ENCODE measurements around the gene DDB1.

The DDB1 gene

GRCh38 chr11:61334434-61335354 is 1.8 kb upstream of the DDB1 start:
- H3K27ac ChIP-seq = peak overlapping the region; percentile 94; the same call in 1 of the 2 replicates
- TF ChIP-seq, protein P1, sequence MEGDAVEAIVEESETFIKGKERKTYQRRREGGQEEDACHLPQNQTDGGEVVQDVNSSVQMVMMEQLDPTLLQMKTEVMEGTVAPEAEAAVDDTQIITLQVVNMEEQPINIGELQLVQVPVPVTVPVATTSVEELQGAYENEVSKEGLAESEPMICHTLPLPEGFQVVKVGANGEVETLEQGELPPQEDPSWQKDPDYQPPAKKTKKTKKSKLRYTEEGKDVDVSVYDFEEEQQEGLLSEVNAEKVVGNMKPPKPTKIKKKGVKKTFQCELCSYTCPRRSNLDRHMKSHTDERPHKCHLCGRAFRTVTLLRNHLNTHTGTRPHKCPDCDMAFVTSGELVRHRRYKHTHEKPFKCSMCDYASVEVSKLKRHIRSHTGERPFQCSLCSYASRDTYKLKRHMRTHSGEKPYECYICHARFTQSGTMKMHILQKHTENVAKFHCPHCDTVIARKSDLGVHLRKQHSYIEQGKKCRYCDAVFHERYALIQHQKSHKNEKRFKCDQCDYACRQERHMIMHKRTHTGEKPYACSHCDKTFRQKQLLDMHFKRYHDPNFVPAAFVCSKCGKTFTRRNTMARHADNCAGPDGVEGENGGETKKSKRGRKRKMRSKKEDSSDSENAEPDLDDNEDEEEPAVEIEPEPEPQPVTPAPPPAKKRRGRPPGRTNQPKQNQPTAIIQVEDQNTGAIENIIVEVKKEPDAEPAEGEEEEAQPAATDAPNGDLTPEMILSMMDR (conservative IDR thresholded peaks at IDR 0.05) = no peak
- no peak for TF ChIP-seq ZFX (IDR thresholded peaks at IDR 0.05)

GRCh38 chr11:61333550-61334433 is 887 bp upstream of the DDB1 start:
- no peak for TF ChIP-seq ZFX (IDR thresholded peaks at IDR 0.05)
- TF ChIP-seq, protein P1 (conservative IDR thresholded peaks at IDR 0.05) = no peak
- H3K27ac ChIP-seq = peak overlapping the region; percentile 94

DNA sequence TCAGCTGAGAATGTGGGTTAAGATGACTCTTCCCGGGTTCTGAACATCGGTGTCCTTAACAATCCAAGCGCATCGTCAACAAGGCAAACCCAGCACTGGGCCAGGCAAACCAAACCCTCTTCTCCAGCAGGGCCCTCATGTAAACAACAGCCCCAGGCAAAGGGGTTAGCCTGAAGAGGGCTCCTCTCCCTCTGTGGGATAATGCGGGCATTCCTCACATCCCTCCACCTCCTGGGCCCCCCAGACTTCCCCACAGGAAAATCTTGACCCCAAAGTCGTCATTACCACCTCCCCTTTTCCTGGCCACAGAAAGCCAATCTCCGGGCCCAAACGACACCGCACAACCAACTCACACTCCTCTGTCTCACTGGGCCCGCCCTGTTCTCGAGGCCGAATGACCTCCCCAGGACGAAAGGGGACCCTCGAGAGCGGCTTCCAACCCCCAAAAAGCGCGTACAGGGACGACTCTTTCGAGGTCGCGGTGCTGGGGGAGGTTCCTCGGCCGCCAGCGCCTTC is 566 bp downstream of the DDB1 start:
- peak overlapping the region; percentile 94 for H3K27ac ChIP-seq
- TF ChIP-seq ZFX (IDR thresholded peaks at IDR 0.05) = no peak
- TF ChIP-seq, protein P1 (conservative IDR thresholded peaks at IDR 0.05) = no peak

GRCh38 chr11:61331651-61332050 is 1.3 kb downstream of the DDB1 start:
- TF ChIP-seq, protein P1 (conservative IDR thresholded peaks at IDR 0.05) = no peak
- TF ChIP-seq ZFX (IDR thresholded peaks at IDR 0.05) = no peak
- H3K27ac ChIP-seq = no peak overlapping the region

DNA sequence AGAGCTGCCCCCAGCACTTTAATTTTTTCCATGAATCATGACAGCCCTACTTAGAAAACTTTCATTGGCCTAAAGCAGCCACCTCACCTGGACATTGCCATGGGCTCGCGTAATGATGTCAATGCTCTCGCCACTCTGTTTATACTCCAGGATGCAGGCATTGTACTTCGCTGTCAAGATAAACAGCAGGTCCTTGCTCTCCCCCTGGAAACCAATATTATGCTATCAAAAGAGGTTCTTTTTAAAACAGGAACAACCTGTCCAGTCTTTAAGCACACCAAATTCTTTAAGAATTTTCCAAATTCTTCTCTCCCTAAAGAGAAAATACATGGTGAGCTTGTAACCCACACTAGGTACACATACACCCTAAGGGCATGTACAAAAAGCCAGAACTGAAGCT is 3.0 kb downstream of the DDB1 start:
- no peak overlapping the region for H3K27ac ChIP-seq
- TF ChIP-seq, protein P1 (conservative IDR thresholded peaks at IDR 0.05) = no peak
- no peak for TF ChIP-seq ZFX (IDR thresholded peaks at IDR 0.05)

DNA sequence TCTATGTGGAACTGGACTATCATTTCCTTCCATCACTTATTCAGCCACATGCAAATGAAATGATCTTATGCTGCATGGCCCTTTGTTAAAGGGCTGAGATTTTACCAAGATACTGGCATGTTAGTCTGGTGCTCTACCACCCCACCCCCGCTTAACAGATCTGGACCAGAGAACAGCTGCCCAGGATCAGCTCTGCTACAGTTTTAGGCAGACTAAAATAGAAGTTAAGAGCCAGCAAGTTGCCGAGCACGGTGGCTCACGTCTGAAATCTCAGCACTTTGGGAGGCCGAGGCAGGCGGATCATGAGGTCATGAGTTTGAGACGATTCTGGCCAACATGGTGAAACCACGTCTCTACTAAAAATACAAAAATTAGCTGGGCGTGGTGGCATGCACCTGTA is 4.6 kb downstream of the DDB1 start:
- no peak overlapping the region for H3K27ac ChIP-seq
- TF ChIP-seq, protein P1 (conservative IDR thresholded peaks at IDR 0.05) = no peak
- TF ChIP-seq ZFX (IDR thresholded peaks at IDR 0.05) = no peak
